ENCODE data around the gene FIZ1.

FIZ1 gene

GRCh38 chr19:55614711-55615542 is 15.6 kb upstream of the FIZ1 start:
- H3K9ac ChIP-seq (ENCODE audit: low read depth in 1 of 2, low read length in 2 of 2), result no peak overlapping the region
- H3K27me3 ChIP-seq (ENCODE audit: control insufficient read depth in 2 of 2, insufficient read depth in 2 of 2, low read length in 2 of 2), result no peaks in the 10 kb centered on the region
- peaks cover 12 to 13% of the 10 kb centered on the region in 2 donors for H3K36me3 ChIP-seq (ENCODE audit: control insufficient read depth in 2 of 2, insufficient read depth in 2 of 2, low read length in 2 of 2)
- no peaks in the 10 kb centered on the region for H3K4me1 ChIP-seq (ENCODE audit: control insufficient read depth in 2 of 2, insufficient read depth in 2 of 2, low read length in 2 of 2)
- no peaks in the 10 kb centered on the region for H3K9me3 ChIP-seq (ENCODE audit: control insufficient read depth in 2 of 2, low read length in 2 of 2)
- H3K4me3 ChIP-seq (ENCODE audit: low read length in 2 of 2), result no peak overlapping the region
- H3K27ac ChIP-seq (ENCODE audit: low read depth in 2 of 2, low read length in 2 of 2), result no peak overlapping the region

DNA sequence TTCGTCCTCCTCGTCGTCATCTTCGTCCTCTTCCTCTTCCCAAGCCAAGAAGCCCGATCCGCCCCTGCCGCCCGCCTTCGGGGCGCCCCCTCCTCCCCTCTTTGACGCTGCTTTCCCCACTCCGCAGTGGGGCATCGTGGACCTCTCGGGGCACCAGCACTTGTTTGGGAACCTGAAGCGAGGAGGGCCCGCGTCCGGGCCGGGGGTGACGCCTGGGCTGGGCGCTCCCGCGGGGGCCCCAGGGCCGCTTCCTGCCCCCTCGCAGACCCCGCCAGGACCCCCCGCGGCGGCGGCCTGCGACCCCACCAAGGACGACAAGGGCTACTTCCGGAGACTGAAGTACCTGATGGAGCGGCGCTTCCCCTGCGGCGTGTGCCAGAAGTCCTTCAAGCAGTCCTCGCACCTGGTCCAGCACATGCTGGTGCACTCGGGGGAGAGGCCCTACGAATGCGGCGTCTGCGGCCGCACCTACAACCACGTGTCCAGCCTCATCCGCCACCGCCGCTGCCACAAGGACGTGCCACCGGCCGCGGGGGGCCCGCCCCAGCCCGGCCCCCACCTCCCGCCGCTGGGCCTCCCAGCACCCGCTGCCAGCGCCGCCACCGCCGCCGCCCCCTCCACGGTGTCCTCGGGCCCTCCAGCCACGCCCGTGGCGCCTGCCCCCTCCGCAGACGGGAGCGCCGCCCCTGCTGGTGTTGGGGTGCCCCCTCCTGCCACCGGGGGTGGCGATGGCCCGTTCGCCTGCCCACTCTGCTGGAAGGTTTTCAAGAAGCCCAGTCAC is 14.8 kb upstream of the FIZ1 start:
- Histone ChIP-seq H3K4me3 (ENCODE audit: low read length in 2 of 2) (no peak overlapping the region), H3K36me3 (ENCODE audit: control insufficient read depth in 2 of 2, insufficient read depth in 2 of 2, low read length in 2 of 2) (peaks cover 12 to 20% of the 10 kb centered on the region in 2 donors), H3K9me3 (ENCODE audit: control insufficient read depth in 2 of 2, low read length in 2 of 2) (no peaks in the 10 kb centered on the region), H3K27me3 (ENCODE audit: control insufficient read depth in 2 of 2, insufficient read depth in 2 of 2, low read length in 2 of 2) (no peaks in the 10 kb centered on the region), H3K4me1 (ENCODE audit: control insufficient read depth in 2 of 2, insufficient read depth in 2 of 2, low read length in 2 of 2) (no peaks in the 10 kb centered on the region), H3K9ac (ENCODE audit: low read depth in 1 of 2, low read length in 2 of 2) (no peak overlapping the region), H3K27ac (ENCODE audit: low read depth in 2 of 2, low read length in 2 of 2) (no peak overlapping the region)

- Histone ChIP-seq H3K27ac (ENCODE audit: low read depth in 2 of 2, low read length in 2 of 2) (no peak overlapping the region), H3K36me3 (ENCODE audit: control insufficient read depth in 2 of 2, insufficient read depth in 2 of 2, low read length in 2 of 2) (peaks cover 12 to 20% of the 10 kb centered on the region in 2 donors), H3K9me3 (ENCODE audit: control insufficient read depth in 2 of 2, low read length in 2 of 2) (no peaks in the 10 kb centered on the region), H3K9ac (ENCODE audit: low read depth in 1 of 2, low read length in 2 of 2) (no peak overlapping the region), H3K27me3 (ENCODE audit: control insufficient read depth in 2 of 2, insufficient read depth in 2 of 2, low read length in 2 of 2) (no peaks in the 10 kb centered on the region), H3K4me3 (ENCODE audit: low read length in 2 of 2) (no peak overlapping the region), H3K4me1 (ENCODE audit: control insufficient read depth in 2 of 2, insufficient read depth in 2 of 2, low read length in 2 of 2) (no peaks in the 10 kb centered on the region)
These were observed 14.1 kb upstream of the FIZ1 start for GRCh38 chr19:55613396-55613795.

DNA sequence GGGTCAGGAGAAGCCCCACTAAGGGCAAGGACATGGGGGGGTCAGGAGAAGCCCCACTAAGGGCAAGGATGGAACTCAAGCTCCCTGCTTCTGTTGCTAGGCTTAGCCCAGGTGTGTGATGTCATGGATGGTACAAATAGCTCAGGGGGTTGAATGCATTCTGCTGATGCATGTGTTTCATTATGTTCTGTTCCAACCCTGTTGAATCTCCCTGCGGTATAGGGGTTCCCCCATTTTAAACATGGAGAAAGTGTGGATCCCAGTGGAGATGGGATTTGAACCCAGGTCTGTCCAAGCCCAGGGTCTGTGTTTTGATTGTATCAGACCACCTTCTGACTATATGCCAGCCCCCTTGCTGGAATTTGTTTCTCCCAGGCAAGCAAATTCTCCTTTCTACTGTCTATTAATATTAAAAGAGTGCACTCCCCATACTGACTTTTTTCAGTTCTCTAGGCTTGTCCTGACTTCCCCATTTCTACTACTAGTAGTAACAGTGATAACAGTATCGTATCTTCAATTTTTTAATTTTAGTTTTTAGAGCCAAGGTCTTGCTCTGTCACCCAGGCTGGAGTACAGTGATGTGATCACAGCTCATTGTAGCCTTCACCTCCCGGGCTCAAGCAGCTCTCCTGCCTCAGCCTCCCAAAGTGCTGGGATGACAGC is 12.8 kb upstream of the FIZ1 start:
- Histone ChIP-seq H3K27me3 (ENCODE audit: control insufficient read depth in 2 of 2, insufficient read depth in 2 of 2, low read length in 2 of 2) (no peaks in the 10 kb centered on the region), H3K36me3 (ENCODE audit: control insufficient read depth in 2 of 2, insufficient read depth in 2 of 2, low read length in 2 of 2) (peaks cover 8 to 16% of the 10 kb centered on the region in 2 donors), H3K4me3 (ENCODE audit: low read length in 2 of 2) (no peak overlapping the region), H3K4me1 (ENCODE audit: control insufficient read depth in 2 of 2, insufficient read depth in 2 of 2, low read length in 2 of 2) (no peaks in the 10 kb centered on the region), H3K9ac (ENCODE audit: low read depth in 1 of 2, low read length in 2 of 2) (no peak overlapping the region), H3K27ac (ENCODE audit: low read depth in 2 of 2, low read length in 2 of 2) (no peak overlapping the region), H3K9me3 (ENCODE audit: control insufficient read depth in 2 of 2, low read length in 2 of 2) (no peaks in the 10 kb centered on the region)

- Histone ChIP-seq H3K4me3 (ENCODE audit: low read length in 2 of 2) (no peak overlapping the region), H3K27ac (ENCODE audit: low read depth in 2 of 2, low read length in 2 of 2) (no peak overlapping the region), H3K9ac (ENCODE audit: low read depth in 1 of 2, low read length in 2 of 2) (no peak overlapping the region), H3K9me3 (ENCODE audit: control insufficient read depth in 2 of 2, low read length in 2 of 2) (no peaks in the 10 kb centered on the region), H3K4me1 (ENCODE audit: control insufficient read depth in 2 of 2, insufficient read depth in 2 of 2, low read length in 2 of 2) (peaks cover 5% of the 10 kb centered on the region in 2 donors), H3K27me3 (ENCODE audit: control insufficient read depth in 2 of 2, insufficient read depth in 2 of 2, low read length in 2 of 2) (no peaks in the 10 kb centered on the region), H3K36me3 (ENCODE audit: control insufficient read depth in 2 of 2, insufficient read depth in 2 of 2, low read length in 2 of 2) (peaks cover 4 to 16% of the 10 kb centered on the region in 2 donors)
These were observed 12.1 kb upstream of the FIZ1 start for GRCh38 chr19:55611300-55611982.

- H3K9me3 ChIP-seq (ENCODE audit: control insufficient read depth in 2 of 2, low read length in 2 of 2), result no peaks in the 10 kb centered on the region
- H3K4me3 ChIP-seq (ENCODE audit: low read length in 2 of 2), result no peak overlapping the region
- H3K27ac ChIP-seq (ENCODE audit: low read depth in 2 of 2, low read length in 2 of 2), result no peak overlapping the region
- peaks cover 0 to 8% of the 10 kb centered on the region in 2 donors for H3K36me3 ChIP-seq (ENCODE audit: control insufficient read depth in 2 of 2, insufficient read depth in 2 of 2, low read length in 2 of 2)
- peaks cover 17 to 18% of the 10 kb centered on the region in 2 donors for H3K4me1 ChIP-seq (ENCODE audit: control insufficient read depth in 2 of 2, insufficient read depth in 2 of 2, low read length in 2 of 2)
- no peaks in the 10 kb centered on the region for H3K27me3 ChIP-seq (ENCODE audit: control insufficient read depth in 2 of 2, insufficient read depth in 2 of 2, low read length in 2 of 2)
- no peak overlapping the region for H3K9ac ChIP-seq (ENCODE audit: low read depth in 1 of 2, low read length in 2 of 2)
These were observed 10.0 kb upstream of the FIZ1 start for GRCh38 chr19:55609326-55609725.

DNA sequence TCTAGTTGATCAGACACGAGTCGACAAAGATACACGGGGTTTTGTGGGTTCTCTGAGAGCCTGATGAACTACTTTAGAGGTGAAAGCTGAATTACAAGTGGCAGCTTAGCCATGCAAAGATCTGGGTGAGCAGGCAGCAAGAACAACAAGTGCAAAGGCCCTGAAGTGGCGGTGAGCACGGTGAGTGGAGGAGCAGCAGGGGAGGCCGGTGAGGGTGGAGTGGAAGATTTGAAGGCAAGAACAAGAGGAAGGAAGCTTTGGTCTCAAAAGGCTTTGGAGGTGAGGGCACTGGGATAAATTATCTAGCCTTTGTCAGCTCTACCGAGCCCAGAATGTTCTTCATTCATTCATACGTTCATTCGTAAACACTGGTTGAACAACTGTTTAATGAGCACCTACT is 7.5 kb upstream of the FIZ1 start:
- peak overlapping the region; percentile 90 to 91 for H3K4me3 ChIP-seq (ENCODE audit: low read length in 2 of 2)
- H3K27me3 ChIP-seq (ENCODE audit: control insufficient read depth in 2 of 2, insufficient read depth in 2 of 2, low read length in 2 of 2), result no peaks in the 10 kb centered on the region
- peak overlapping the region in 1 of 2 donors; percentile 92 for H3K27ac ChIP-seq (ENCODE audit: low read depth in 2 of 2, low read length in 2 of 2)
- no peaks in the 10 kb centered on the region for H3K9me3 ChIP-seq (ENCODE audit: control insufficient read depth in 2 of 2, low read length in 2 of 2)
- H3K4me1 ChIP-seq (ENCODE audit: control insufficient read depth in 2 of 2, insufficient read depth in 2 of 2, low read length in 2 of 2), result peaks cover 17 to 21% of the 10 kb centered on the region in 2 donors
- peaks cover 0 to 8% of the 10 kb centered on the region in 2 donors for H3K36me3 ChIP-seq (ENCODE audit: control insufficient read depth in 2 of 2, insufficient read depth in 2 of 2, low read length in 2 of 2)
- H3K9ac ChIP-seq (ENCODE audit: low read depth in 1 of 2, low read length in 2 of 2), result peak overlapping the region in 1 of 2 donors; percentile 75

- Histone ChIP-seq H3K27me3 (ENCODE audit: control insufficient read depth in 2 of 2, insufficient read depth in 2 of 2, low read length in 2 of 2) (no peaks in the 10 kb centered on the region), H3K4me3 (ENCODE audit: low read length in 2 of 2) (peak overlapping the region; percentile 90 to 91), H3K27ac (ENCODE audit: low read depth in 2 of 2, low read length in 2 of 2) (peak overlapping the region; percentile 92 to 93), H3K4me1 (ENCODE audit: control insufficient read depth in 2 of 2, insufficient read depth in 2 of 2, low read length in 2 of 2) (peaks cover 17 to 21% of the 10 kb centered on the region in 2 donors), H3K36me3 (ENCODE audit: control insufficient read depth in 2 of 2, insufficient read depth in 2 of 2, low read length in 2 of 2) (peaks cover 0 to 8% of the 10 kb centered on the region in 2 donors), H3K9ac (ENCODE audit: low read depth in 1 of 2, low read length in 2 of 2) (peak overlapping the region; percentile 75 to 89), H3K9me3 (ENCODE audit: control insufficient read depth in 2 of 2, low read length in 2 of 2) (no peaks in the 10 kb centered on the region)
These were observed 7.1 kb upstream of the FIZ1 start for GRCh38 chr19:55606471-55606787.

DNA sequence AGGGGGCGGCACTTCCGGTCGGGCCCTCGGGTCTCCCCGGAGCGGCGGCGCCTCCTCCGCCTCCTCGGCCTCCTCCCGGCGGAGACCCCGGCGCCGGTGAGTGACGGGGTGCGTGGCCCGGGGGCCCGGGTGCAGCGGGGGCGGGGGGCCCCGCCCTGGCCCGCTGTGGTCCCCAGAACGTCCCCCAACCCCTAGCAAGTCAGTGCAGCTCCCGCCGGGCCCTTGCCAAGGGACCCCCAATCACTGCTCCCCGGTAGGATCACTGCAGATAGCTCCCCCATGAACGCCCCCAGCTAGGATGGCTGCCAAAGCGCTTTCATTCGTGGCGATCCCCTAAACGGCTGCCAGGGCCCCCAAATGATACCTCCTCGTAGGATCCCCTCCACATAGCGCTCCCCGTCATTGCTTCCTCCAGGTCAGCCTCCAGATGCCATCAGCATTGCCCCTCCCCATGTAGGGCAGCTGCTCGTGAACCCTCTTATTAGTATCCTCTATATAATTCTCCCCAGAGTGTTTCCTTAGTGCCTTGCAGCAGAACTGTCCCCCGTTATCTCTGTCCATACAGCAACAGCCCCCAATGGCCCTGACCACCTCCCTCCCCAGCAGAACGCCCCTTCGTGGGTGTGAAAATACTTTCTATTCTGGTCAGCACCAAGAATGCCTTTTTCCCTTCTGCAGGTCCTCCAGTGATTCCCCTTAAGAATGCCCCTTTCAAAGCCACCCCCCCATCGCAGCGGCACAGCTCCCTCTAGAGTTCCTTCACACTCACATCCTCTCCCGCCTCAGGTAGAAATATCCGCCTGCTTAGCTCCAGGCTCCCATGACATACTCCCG is 6.5 kb upstream of the FIZ1 start, which contains the start of gene ZNF865:
ZNF865 (plus strand) TSS at position 11 of the 834 bp plus-strand sequence. CDS start 7,972 bp downstream, outside the sequence.
- Histone ChIP-seq H3K9ac (ENCODE audit: low read depth in 1 of 2, low read length in 2 of 2) (peak within 1 kb of the TSS; percentile 75 to 89), H3K4me3 (ENCODE audit: low read length in 2 of 2) (peak within 1 kb of the TSS; percentile 90 to 91), H3K9me3 (ENCODE audit: control insufficient read depth in 2 of 2, low read length in 2 of 2) (no peaks in the 10 kb centered on the region), H3K36me3 (ENCODE audit: control insufficient read depth in 2 of 2, insufficient read depth in 2 of 2, low read length in 2 of 2) (peaks cover 0 to 8% of the 10 kb centered on the region in 2 donors), H3K27ac (ENCODE audit: low read depth in 2 of 2, low read length in 2 of 2) (peak within 1 kb of the TSS; percentile 92 to 93), H3K4me1 (ENCODE audit: control insufficient read depth in 2 of 2, insufficient read depth in 2 of 2, low read length in 2 of 2) (peaks cover 21 to 26% of the 10 kb centered on the region in 2 donors), H3K27me3 (ENCODE audit: control insufficient read depth in 2 of 2, insufficient read depth in 2 of 2, low read length in 2 of 2) (no peaks in the 10 kb centered on the region)

Measured in mucosa of rectum (tissue), 2 donors.